Cardiac atrium fibroblast (primary cell): ENCODE measurements around the gene OGFR. TPM values are rescaled to one million over a fixed set of nuclear protein-coding genes. Genes with fewer than 3 reads are reported as not detected.

Experiments
- total RNA-seq: library from RNA; depleted of rRNA; stranded (reverse); fragments of >200 nt; gene quantifications from 2 replicates; pipeline ENCODE4 v1.2.3, GENCODE V29; 2015

Gene OGFR, protein sequence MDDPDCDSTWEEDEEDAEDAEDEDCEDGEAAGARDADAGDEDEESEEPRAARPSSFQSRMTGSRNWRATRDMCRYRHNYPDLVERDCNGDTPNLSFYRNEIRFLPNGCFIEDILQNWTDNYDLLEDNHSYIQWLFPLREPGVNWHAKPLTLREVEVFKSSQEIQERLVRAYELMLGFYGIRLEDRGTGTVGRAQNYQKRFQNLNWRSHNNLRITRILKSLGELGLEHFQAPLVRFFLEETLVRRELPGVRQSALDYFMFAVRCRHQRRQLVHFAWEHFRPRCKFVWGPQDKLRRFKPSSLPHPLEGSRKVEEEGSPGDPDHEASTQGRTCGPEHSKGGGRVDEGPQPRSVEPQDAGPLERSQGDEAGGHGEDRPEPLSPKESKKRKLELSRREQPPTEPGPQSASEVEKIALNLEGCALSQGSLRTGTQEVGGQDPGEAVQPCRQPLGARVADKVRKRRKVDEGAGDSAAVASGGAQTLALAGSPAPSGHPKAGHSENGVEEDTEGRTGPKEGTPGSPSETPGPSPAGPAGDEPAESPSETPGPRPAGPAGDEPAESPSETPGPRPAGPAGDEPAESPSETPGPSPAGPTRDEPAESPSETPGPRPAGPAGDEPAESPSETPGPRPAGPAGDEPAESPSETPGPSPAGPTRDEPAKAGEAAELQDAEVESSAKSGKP
- total RNA-seq = 40.8 and 46.8 TPM in 2 replicates

GRCh38 chr20:62804627-62805154 lies at the start of gene OGFR:
Gene OGFR (plus strand): TSS chr20:62804835. CDS start chr20:62804860, 25 bp downstream.

GRCh38 chr20:62816884-62817873 lies 12.5 kb downstream of the OGFR start, which contains the start of gene COL9A3:
Gene COL9A3 (plus strand): TSS chr20:62817050. CDS start chr20:62817065, 15 bp downstream.

DNA sequence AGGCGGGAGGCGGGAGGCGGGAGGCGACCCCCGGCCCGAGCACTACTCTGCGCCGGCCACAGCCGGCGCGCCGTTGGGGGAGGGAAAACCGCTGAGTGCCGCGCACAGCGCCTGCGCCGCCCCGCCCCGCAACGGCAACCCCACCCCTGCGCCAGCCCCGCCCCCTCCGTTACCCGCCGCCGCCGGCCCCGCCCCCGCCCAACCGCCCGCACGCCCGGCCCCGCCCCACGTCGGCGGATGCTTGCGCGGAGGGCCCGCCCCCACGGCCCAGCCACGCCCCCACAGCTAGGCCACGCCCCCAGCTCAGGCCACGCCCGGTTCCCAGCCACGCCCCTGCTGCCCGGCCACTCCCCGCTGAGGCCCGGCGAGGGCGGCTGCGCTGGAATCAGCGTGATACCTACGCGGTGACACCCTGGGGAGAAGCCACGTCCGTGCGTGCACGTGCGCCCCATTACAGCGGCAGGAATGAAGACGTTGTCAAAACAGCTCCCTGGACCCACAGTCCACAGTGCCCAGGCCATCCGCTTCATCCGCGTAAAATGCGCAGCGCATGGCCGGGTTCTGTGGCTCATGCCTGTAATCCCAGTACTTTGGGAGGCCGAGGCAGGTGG lies 57.2 kb downstream of the OGFR start, which contains the start of gene TCFL5:
TCFL5 (minus strand) TSS at position 97 of the 611 bp plus-strand sequence. CDS start 152 bp downstream, outside the sequence.

Other genes with a start within 250 kb of the OGFR start
- gene SLCO4A1, start 162.3 kb upstream of the OGFR start, total RNA-seq = 0.32 and 0.54 TPM in 2 replicates
- not detected in 2 replicates for gene NTSR1, start 96.0 kb upstream of the OGFR start, total RNA-seq
- 15.3 and 17.0 TPM in 2 replicates for gene MRGBP, start 8.4 kb upstream of the OGFR start, total RNA-seq
- 19.7 and 22.5 TPM in 2 replicates for gene COL9A3, start 12.2 kb downstream of the OGFR start, total RNA-seq
- gene TCFL5, start 57.0 kb downstream of the OGFR start, total RNA-seq = 8.6 and 13.2 TPM in 2 replicates
- gene DIDO1, start 121.7 kb downstream of the OGFR start, total RNA-seq = 17.0 and 19.3 TPM in 2 replicates
- gene GID8, start 133.3 kb downstream of the OGFR start, total RNA-seq = 21.5 and 23.7 TPM in 2 replicates
- 6.3 and 19.3 TPM in 2 replicates for gene SLC17A9, start 147.9 kb downstream of the OGFR start, total RNA-seq
- not detected in 2 replicates for gene BHLHE23, start 202.1 kb downstream of the OGFR start, total RNA-seq